ENCODE measurements around the gene TPCN2. TPM values are rescaled to one million over a fixed set of nuclear protein-coding genes. Genes with fewer than 3 reads are reported as not detected.
A peak's percentile ranks its signal among the peaks of the same experiment; 100 is the strongest.

The TPCN2 gene
- total RNA-seq, 1 experiment from 2014 or later = 28.9 TPM

GRCh38 chr11:69087811-69088210, 39.1 kb downstream of the TPCN2 start:
- intact Hi-C loops (cut with micrococcal nuclease; ENCODE audit: unreplicated experiment) = loop anchor here (2.0 to 5.0 kb wide), 2 partner anchors 136 to 455 kb away; no protein-coding TSS in a partner anchor
- Histone ChIP-seq H3K4me1 (ENCODE audit: insufficient read depth, low read length, poor library complexity, severe bottlenecking) (no peaks in the 10 kb centered on the region), H3K36me3 (ENCODE audit: insufficient read depth, low read length, poor library complexity, severe bottlenecking) (peaks cover 12% of the 10 kb centered on the region), H3K27ac (ENCODE audit: low read depth, low read length, poor library complexity, severe bottlenecking) (no peak overlapping the region), H3K9me3 (ENCODE audit: low read depth, low read length, poor library complexity, severe bottlenecking) (no peaks in the 10 kb centered on the region), H3K4me3 (ENCODE audit: low read depth, low read length, poor library complexity, severe bottlenecking) (no peak overlapping the region), H3K27me3 (replicated peaks; ENCODE audit: insufficient read depth, low read depth, low read length, poor library complexity) (no peaks in the 10 kb centered on the region)
- no peak for DNase-seq (ENCODE audit: low spot score)
- ChIA-PET CTCF (no interaction called here), POLR2A (ENCODE audit: low non-redundant PET) (no interaction called here)
- TF ChIP-seq EZH2 (IDR thresholded peaks at IDR 0.05; ENCODE audit: borderline replicate concordance, low read depth, low read length, poor library complexity, severe bottlenecking) (no peak), CTCF (conservative IDR thresholded peaks at IDR 0.05; ENCODE audit: low read depth, low read length) (no peak)
- no TSS peak for BruUV-seq (replicated peaks)

GRCh38 chr11:69088676-69089146, 40.0 kb downstream of the TPCN2 start:
- H3K9me3 ChIP-seq (ENCODE audit: low read depth, low read length, poor library complexity, severe bottlenecking) = no peaks in the 10 kb centered on the region
- intact Hi-C loops (cut with micrococcal nuclease; ENCODE audit: unreplicated experiment) = loop anchor here (2.0 to 5.0 kb wide), 2 partner anchors 136 to 456 kb away; no protein-coding TSS in a partner anchor
- H3K4me3 ChIP-seq (ENCODE audit: low read depth, low read length, poor library complexity, severe bottlenecking) = no peak overlapping the region
- H3K27ac ChIP-seq (ENCODE audit: low read depth, low read length, poor library complexity, severe bottlenecking) = no peak overlapping the region
- H3K36me3 ChIP-seq (ENCODE audit: insufficient read depth, low read length, poor library complexity, severe bottlenecking) = peaks cover 12% of the 10 kb centered on the region
- ChIA-PET POLR2A (ENCODE audit: low non-redundant PET) (no interaction called here), CTCF (no interaction called here)
- TF ChIP-seq CTCF (conservative IDR thresholded peaks at IDR 0.05; ENCODE audit: low read depth, low read length) (peak; percentile 87), EZH2 (IDR thresholded peaks at IDR 0.05; ENCODE audit: borderline replicate concordance, low read depth, low read length, poor library complexity, severe bottlenecking) (no peak)
- BruUV-seq (replicated peaks) = no TSS peak
- H3K4me1 ChIP-seq (ENCODE audit: insufficient read depth, low read length, poor library complexity, severe bottlenecking) = no peaks in the 10 kb centered on the region
- DNase-seq (ENCODE audit: low spot score) = peak; percentile 85
- no peaks in the 10 kb centered on the region for H3K27me3 ChIP-seq (replicated peaks; ENCODE audit: insufficient read depth, low read depth, low read length, poor library complexity)

DNA sequence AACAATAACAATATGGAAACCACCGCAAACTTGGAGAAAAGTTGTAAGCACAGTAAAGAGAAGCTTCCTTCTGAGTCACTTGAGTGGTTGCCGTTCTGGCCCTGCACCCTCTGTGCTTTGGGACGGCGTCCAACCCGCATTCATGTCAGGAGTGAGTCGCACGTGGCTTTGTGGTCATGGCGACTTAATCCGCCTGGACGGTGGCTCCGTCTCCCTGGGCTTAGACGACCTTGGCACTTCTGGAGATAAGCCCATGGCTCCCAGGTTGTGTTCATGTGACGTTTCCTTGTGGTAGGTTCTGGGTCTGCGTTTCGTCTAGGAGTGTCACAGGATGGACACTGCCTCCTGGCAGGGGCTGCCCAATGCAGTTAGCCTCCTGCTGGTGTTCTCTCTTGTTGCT, 40.5 kb downstream of the TPCN2 start:
- Histone ChIP-seq H3K36me3 (ENCODE audit: insufficient read depth, low read length, poor library complexity, severe bottlenecking) (peaks cover 12% of the 10 kb centered on the region), H3K9me3 (ENCODE audit: low read depth, low read length, poor library complexity, severe bottlenecking) (no peaks in the 10 kb centered on the region), H3K27me3 (replicated peaks; ENCODE audit: insufficient read depth, low read depth, low read length, poor library complexity) (no peaks in the 10 kb centered on the region), H3K4me3 (ENCODE audit: low read depth, low read length, poor library complexity, severe bottlenecking) (no peak overlapping the region), H3K27ac (ENCODE audit: low read depth, low read length, poor library complexity, severe bottlenecking) (no peak overlapping the region), H3K4me1 (ENCODE audit: insufficient read depth, low read length, poor library complexity, severe bottlenecking) (no peaks in the 10 kb centered on the region)
- no peak for DNase-seq (ENCODE audit: low spot score)
- POLR2A ChIA-PET (ENCODE audit: low non-redundant PET) = no interaction called here
- intact Hi-C loops (cut with micrococcal nuclease; ENCODE audit: unreplicated experiment) = loop anchor here (2.0 to 5.0 kb wide), 2 partner anchors 137 to 456 kb away; no protein-coding TSS in a partner anchor
- CTCF ChIA-PET = no interaction called here
- BruUV-seq (replicated peaks) = no TSS peak
- TF ChIP-seq EZH2 (IDR thresholded peaks at IDR 0.05; ENCODE audit: borderline replicate concordance, low read depth, low read length, poor library complexity, severe bottlenecking) = no peak
- no peak for TF ChIP-seq CTCF (conservative IDR thresholded peaks at IDR 0.05; ENCODE audit: low read depth, low read length)

Measured in A673 (cell line).